Esophagus squamous epithelium (tissue), 5 donors: ENCODE measurements around the gene MZT2A. TPM values are rescaled to one million over a fixed set of nuclear protein-coding genes. Genes with fewer than 3 reads are reported as not detected.
"Not testable (repeated sequence)": the region's sequence is repeated elsewhere in the genome, so short reads cannot be mapped to it uniquely, and the experiment has no call there.

ENCODE experiments used
- DNase-seq: peaks from one replicate; lab custom pipeline; 2025; lab: John Stamatoyannopoulos, UW
- H3K27ac ChIP-seq, 4 donors: fragments of 200-600 bp; sonication (generic); one replicate each; pipeline ENCODE4 v1.5.1; 2016 to 2019; ENCODE audit warnings: mild to moderate bottlenecking in 1 of 4
- H3K27me3 ChIP-seq, 4 donors: fragments of 200-600 bp; sonication (generic); 1 replicate in 3 of 4; 2 replicates in 1 of 4; pipeline versions ENCODE4 v1.5.1 to v1.6.0; 2017 to 2021; ENCODE audit warnings: antibody characterized with exemption in 1 of 4
- H3K36me3 ChIP-seq, 3 donors: fragments of 200-600 bp; sonication (generic); one replicate each; pipeline ENCODE4 v1.5.1; 2016 to 2019
- H3K4me1 ChIP-seq, 3 donors: fragments of 200-600 bp; sonication (generic); one replicate each; pipeline ENCODE4 v1.5.1; 2017 to 2019
- H3K4me3 ChIP-seq, 4 donors: fragments of 200-600 bp; sonication (generic); 1 replicate in 3 of 4; 2 replicates in 1 of 4; pipeline ENCODE4 v1.5.1; 2016 to 2019; ENCODE audit warnings: mild to moderate bottlenecking in 2 of 4, moderate library complexity in 1 of 4
- H3K9me3 ChIP-seq, 3 donors: fragments of 200-600 bp; sonication (generic); one replicate each; pipeline ENCODE4 v1.5.1; 2016 to 2019
- CTCF ChIP-seq, 6 experiments: fragments of 450-650 bp in 4 of 6; fragments of 200-600 bp in 2 of 6; sonication (generic) in 2 of 6; IDR thresholded peaks; one replicate each; pipeline ENCODE4 v1.5.1; 2016 to 2019; ENCODE audit warnings: antibody characterized with exemption in 6 of 6, mild to moderate bottlenecking in 4 of 6, moderate library complexity in 4 of 6
- POLR2A ChIP-seq, 4 donors: fragments of 450-650 bp; IDR thresholded peaks; one replicate each; pipeline ENCODE4 v1.6.1; 2017; ENCODE audit warnings: antibody characterized with exemption in 4 of 4, mild to moderate bottlenecking in 4 of 4, moderate library complexity in 3 of 4
- WGBS, 2 donors: methylation state at CpG; one replicate each; pipeline ENCODE4 v1.1.5; 2018; 5-methylcytosine and 5-hydroxymethylcytosine counted together
- intact Hi-C: fragments of 100-400 bp; cut with DNase I; formaldehyde crosslinking; loops from one replicate; pipeline ENCODE4 v1.15.0; 2022
- total RNA-seq, 4 donors: library from RNA; depleted of rRNA; stranded (reverse); fragments of >200 nt; gene quantifications; one replicate each; pipeline ENCODE4 v1.1.0, GENCODE V29; 2016
- donor health status: DM: yes; HTN: yes; CAD: no.

MZT2A gene
- total RNA-seq: 100 to 1,000 TPM; 101 to 169 (median 118) TPM

- 5% methylated on average over 8 of the region's 53 CpGs; no CpG with 5 or more reads in 1 of the 2 donors for WGBS, 2 donors
- H3K9me3 ChIP-seq, DNase-seq, H3K27me3 ChIP-seq: not testable (repeated sequence)
- intact Hi-C loops: loop anchor here (5.0 kb wide), 1 partner anchor 180 kb away; no protein-coding TSS in a partner anchor
- peak within 1 kb of the TSS; percentile 80 to 89 (median 86) for H3K4me3 ChIP-seq
- peaks cover 0 to 16% (median 0%) of the 10 kb centered on the region in 3 donors for H3K36me3 ChIP-seq
- H3K4me1 ChIP-seq: peaks cover 23 to 44% (median 24%) of the 10 kb centered on the region in 3 donors
- H3K27ac ChIP-seq: peak within 1 kb of the TSS; percentile 92 to 95 (median 94)
These were observed at the start of gene MZT2A for GRCh38 chr2:131492015-131492417. Gene MZT2A (minus strand): TSS chr2:131492397. CDS start chr2:131492376, 21 bp downstream.

- intact Hi-C loops, H3K4me3 ChIP-seq, H3K36me3 ChIP-seq, H3K27me3 ChIP-seq, DNase-seq, H3K27ac ChIP-seq, H3K9me3 ChIP-seq: not testable (repeated sequence)
- H3K4me1 ChIP-seq: peaks cover 0 to 17% (median 5%) of the 10 kb centered on the region in 3 donors
- 33 to 53% methylated on average over 8 to 13 of the region's 13 CpGs for WGBS, 2 donors
These were observed 46.7 kb upstream of the MZT2A start for GRCh38 chr2:131538856-131539255.

- 93 to 100% methylated on average over 3 to 8 of the region's 14 CpGs for WGBS, 2 donors
- H3K4me1 ChIP-seq: peaks cover 0 to 19% (median 5%) of the 10 kb centered on the region in 3 donors
- H3K4me3 ChIP-seq, DNase-seq, H3K9me3 ChIP-seq, intact Hi-C loops, H3K36me3 ChIP-seq, H3K27ac ChIP-seq, H3K27me3 ChIP-seq: not testable (repeated sequence)
These were observed 44.6 kb upstream of the MZT2A start for GRCh38 chr2:131536841-131537240.

GRCh38 chr2:131535951-131536826, 44.0 kb upstream of the MZT2A start:
- H3K27ac ChIP-seq, H3K27me3 ChIP-seq, H3K9me3 ChIP-seq, H3K4me3 ChIP-seq, intact Hi-C loops, H3K36me3 ChIP-seq, DNase-seq: not testable (repeated sequence)
- 48% methylated on average over 3 of the region's 21 CpGs; no CpG with 5 or more reads in 1 of the 2 donors for WGBS, 2 donors
- peaks cover 0 to 19% (median 5%) of the 10 kb centered on the region in 3 donors for H3K4me1 ChIP-seq

- H3K36me3 ChIP-seq: no peaks in the 10 kb centered on the region
- H3K4me3 ChIP-seq: no peak overlapping the region
- H3K4me1 ChIP-seq: peaks cover 0 to 19% (median 5%) of the 10 kb centered on the region in 3 donors
- WGBS, 2 donors: 75% methylated on average over 3 of the region's 4 CpGs; no CpG with 5 or more reads in 1 of the 2 donors
- intact Hi-C loops: no loop called here
- no peaks in the 10 kb centered on the region for H3K9me3 ChIP-seq
- H3K27me3 ChIP-seq: no peaks in the 10 kb centered on the region
- DNase-seq: no peak
- TF ChIP-seq CTCF (IDR thresholded peaks at IDR 0.05) (no peak), POLR2A (IDR thresholded peaks at IDR 0.05) (no peak)
- no peak overlapping the region for H3K27ac ChIP-seq
These were observed 43.3 kb upstream of the MZT2A start for GRCh38 chr2:131535526-131535925.

GRCh38 chr2:131534965-131535364, 42.8 kb upstream of the MZT2A start:
- H3K36me3 ChIP-seq, H3K9me3 ChIP-seq, H3K27me3 ChIP-seq, DNase-seq, intact Hi-C loops, H3K27ac ChIP-seq, H3K4me3 ChIP-seq: not testable (repeated sequence)
- WGBS, 2 donors: 10 to 79% methylated on average over 2 to 4 of the region's 11 CpGs
- peaks cover 0 to 19% (median 5%) of the 10 kb centered on the region in 3 donors for H3K4me1 ChIP-seq

GRCh38 chr2:131534317-131534672, 42.1 kb upstream of the MZT2A start:
- H3K27ac ChIP-seq, H3K27me3 ChIP-seq, intact Hi-C loops, H3K4me3 ChIP-seq, H3K36me3 ChIP-seq, DNase-seq, H3K9me3 ChIP-seq: not testable (repeated sequence)
- 87 to 90% methylated on average over 2 to 6 of the region's 13 CpGs for WGBS, 2 donors
- peaks cover 0 to 20% (median 5%) of the 10 kb centered on the region in 3 donors for H3K4me1 ChIP-seq

GRCh38 chr2:131533609-131534316, 41.6 kb upstream of the MZT2A start:
- H3K27ac ChIP-seq, H3K27me3 ChIP-seq, H3K4me3 ChIP-seq, DNase-seq, H3K36me3 ChIP-seq, H3K9me3 ChIP-seq, intact Hi-C loops: not testable (repeated sequence)
- WGBS, 2 donors: 60 to 71% methylated on average over 1 of the region's 17 CpGs
- peaks cover 0 to 25% (median 5%) of the 10 kb centered on the region in 3 donors for H3K4me1 ChIP-seq

- H3K9me3 ChIP-seq, H3K36me3 ChIP-seq, H3K27me3 ChIP-seq, H3K27ac ChIP-seq, DNase-seq, intact Hi-C loops, H3K4me3 ChIP-seq: not testable (repeated sequence)
- 61 to 80% methylated on average over 1 to 4 of the region's 23 CpGs for WGBS, 2 donors
- H3K4me1 ChIP-seq: peaks cover 0 to 31% (median 5%) of the 10 kb centered on the region in 3 donors
These were observed 40.8 kb upstream of the MZT2A start for GRCh38 chr2:131532723-131533608.

GRCh38 chr2:131531547-131532185, 39.5 kb upstream of the MZT2A start:
- no CpG with 5 or more reads among the region's 11 CpGs for WGBS, 2 donors
- H3K9me3 ChIP-seq, H3K36me3 ChIP-seq, H3K4me3 ChIP-seq, H3K27me3 ChIP-seq, intact Hi-C loops, H3K27ac ChIP-seq, DNase-seq: not testable (repeated sequence)
- H3K4me1 ChIP-seq: peaks cover 0 to 38% (median 9%) of the 10 kb centered on the region in 3 donors
